ENCODE results near the gene ANKRD28.

The ANKRD28 gene

DNA sequence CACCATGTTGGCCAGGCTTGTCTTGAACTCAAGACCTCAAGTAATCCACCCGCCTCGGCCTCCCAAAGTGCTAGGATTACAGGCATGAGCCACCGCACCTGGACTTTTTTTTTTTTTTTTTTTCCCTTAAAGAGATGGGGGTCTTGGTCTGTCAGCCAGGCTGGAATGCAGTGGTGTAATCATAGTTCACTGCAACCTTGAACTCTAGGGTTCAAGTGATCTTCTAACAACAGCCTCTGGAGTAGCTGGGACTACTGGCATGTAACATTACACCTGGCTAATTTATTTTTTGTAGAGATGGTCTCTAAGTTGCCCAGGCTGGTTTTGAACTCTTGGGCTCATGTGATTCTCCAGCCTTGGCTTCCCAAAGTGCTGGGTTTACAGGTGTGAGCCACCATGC lies 81.6 kb downstream of the ANKRD28 start:
- FAIRE-seq = no peak

DNA sequence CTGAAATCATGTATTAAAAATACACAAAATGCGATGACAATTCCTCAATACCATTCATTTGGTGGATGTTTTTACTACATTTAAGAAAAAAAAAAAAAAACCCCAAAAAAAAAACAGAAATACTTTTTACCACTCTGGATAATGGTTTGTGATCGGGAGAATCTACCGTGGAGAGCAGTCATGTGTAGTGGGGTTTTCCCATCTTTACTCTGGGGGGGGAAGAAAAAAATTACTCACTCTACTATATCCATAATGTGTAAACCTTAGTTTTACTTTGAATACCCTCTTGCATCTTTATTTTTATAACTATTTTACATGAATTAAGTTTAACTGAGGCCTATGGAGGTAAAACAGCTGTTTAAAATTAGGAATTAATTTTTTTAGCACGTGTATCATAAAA lies 83.3 kb downstream of the ANKRD28 start:
- no peak for FAIRE-seq

DNA sequence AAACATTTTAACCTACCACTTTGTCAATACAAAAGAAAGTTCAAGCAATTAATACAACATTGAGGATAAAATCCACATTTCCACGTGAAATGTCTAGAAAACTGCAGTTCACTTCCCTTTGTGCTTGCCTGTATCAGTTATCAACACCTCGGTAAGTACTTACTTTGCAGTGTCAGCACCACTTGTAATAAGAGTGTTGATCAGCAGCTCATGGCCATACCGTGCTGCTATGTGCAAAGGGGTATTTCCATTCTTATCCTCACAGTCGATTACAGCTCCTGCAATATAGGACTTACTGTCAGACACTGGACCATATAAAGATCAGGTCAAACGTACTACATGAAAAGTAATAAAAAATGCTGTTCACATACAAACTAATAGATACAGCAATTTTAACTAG lies 84.4 kb downstream of the ANKRD28 start:
- no peak for FAIRE-seq

DNA sequence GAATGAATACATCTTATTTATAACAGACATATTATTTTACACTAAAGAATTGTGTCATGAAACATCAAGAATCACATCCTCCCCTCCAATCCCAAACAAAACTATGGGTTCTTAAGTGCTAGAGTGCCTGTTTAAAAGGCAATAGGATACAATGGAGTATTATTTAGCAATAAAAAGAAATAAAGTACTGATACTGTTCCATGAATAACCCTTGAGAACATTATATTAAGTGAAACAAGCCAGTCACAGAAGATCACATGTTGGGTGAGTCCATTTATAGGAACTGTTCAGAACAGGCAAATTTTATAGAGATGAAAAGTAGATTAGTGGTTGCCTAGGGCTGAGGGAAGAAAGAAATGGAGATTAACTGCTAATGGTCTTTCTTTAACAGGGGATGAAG lies 86.5 kb downstream of the ANKRD28 start:
- no peak for FAIRE-seq

DNA sequence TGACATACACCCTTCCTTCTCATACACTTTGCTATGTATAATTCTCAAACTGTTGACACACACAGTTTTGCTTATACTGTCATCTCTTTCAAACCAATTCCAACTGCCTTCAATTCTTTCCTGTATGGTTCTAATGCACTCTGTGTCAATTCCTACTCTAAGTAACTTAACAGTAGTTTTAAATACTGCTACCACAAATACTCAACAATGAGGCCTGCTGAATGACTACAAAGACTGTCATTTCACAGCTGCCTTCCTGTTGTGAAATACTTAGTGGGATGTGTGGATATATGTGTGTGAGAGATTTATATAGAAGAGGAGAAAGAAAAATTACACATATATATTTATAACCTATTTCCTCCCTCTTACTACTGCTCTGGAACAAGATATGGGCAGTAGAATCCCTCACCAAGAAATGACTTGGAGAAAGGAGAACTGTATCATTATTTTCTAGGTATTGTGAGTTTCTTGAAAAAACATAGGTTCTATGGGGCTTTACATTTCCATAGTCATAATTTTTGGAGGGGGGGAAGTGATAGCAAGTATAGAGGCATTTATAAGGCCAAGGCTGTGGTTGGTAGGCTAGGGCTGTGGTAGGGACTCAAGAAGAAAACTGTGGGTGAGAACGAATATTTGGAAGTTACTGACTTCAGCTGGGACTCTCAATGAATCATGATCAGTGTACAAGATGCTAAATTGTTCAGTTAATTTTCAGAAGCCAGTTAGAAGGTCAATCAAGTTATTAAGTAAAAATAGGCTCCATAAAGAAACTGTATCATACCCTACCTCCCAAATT lies 88.7 kb downstream of the ANKRD28 start:
- FAIRE-seq = no peak

DNA sequence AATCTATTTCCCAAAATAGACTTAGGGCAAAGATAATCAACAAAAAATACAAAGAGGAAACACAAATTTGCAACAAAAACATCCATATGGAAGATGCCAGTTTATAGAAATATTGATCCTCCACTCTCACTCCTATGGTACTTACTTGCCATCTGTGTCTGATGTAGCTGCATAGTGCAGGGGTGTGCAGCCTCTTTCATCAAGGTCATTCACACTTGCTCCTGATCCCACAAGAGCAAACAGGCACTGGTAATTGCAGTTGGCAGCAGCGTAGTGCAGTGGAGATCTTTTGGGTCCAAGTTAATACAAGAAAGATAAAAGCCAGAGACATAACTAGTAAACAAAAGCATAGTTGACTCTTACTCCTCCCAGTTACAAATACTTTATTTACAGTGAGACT lies 90.0 kb downstream of the ANKRD28 start:
- FAIRE-seq = no peak

DNA sequence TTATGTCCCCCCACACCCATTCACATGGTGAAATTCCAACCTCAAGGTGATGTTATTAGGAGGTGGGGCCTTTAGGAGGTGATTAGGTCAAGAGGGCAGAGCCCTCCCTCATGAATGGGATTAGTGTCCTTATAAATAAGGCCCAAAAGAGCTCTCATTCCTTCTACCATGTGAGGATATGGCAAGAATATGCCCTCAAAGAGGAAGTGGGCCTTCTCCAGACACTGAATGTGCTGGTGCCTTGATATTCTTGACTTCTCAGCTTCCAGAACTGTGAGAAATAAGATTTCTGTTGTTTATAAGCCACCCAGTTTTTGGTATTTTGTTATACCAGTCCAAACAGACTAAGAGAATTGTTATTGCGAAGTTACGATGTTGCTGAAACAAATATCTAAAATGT lies 94.4 kb downstream of the ANKRD28 start:
- FAIRE-seq = no peak

DNA sequence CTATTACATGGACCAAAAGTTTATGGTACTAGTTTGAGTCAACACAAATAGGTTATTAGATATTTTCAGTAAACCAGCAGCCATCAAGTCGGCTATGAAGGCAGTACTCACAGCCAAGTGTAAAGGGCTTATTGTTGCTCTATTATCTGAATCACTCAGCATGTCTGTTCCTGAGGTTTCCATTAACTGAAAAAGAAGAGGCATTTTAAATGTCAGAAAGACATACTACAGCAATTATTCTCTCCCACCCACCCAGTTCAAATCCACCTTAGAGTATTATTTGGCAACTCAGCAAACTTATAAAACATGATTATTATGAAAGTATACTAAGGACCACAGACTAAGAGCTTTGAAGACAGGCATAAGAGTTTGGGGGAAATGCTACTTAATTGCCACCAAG lies 103.2 kb downstream of the ANKRD28 start:
- no peak for FAIRE-seq

DNA sequence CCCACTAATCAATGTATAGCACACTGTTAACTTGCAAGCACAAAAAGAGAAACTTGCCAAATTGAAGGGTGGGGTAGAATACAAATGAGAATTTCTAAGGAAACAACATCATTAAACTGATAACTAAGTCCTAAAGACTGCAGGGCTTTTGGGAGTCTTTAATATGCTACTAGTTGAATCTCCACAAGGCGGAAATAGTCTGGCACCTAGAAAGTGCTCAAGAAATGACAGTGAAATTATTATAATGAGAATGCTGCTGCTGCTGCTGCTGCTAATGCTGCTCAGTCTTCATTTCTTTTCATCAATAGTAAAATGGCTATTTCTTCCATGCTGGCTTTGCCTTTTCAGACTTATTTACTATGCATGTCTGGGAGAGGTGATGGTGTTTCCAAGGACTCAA lies 104.4 kb downstream of the ANKRD28 start:
- FAIRE-seq = no peak

DNA sequence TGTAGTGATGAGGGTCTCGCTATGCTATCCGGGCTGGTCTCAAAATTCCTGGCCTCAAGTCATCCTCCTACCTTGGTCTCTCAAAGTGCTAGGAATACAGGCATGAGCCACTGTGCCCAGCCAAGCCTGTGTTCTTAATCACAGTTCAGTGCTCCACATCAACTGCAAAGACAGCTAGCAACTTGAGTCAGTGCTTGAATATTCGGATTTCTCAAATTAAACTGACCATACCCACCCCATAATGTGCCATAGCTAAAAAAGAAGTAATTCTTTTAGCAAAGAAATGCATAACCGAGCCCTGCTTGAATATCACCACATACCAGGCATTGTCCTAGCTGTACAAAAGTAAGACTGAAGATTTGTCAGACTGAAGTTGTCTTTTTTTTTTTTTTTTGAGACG lies 107.0 kb downstream of the ANKRD28 start:
- no peak for FAIRE-seq

DNA sequence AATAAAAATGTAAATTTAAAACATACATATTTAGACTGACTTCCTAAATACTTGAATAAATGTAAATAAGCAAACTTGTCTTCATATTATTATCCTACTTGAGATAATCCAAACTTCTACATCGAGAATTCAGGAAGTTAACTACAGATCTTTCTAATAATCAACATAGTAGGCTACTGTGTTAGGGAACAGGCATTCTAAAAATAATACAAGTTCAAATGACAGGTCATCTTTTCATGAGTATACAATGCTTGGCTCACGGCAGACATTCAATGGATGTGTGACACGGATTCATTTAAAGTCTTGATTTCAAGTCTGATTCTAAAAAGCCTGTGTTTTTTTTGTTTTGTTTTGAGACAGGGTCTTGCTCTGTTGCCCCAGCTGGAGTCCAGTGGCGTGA lies 107.5 kb downstream of the ANKRD28 start:
- no peak for FAIRE-seq

DNA sequence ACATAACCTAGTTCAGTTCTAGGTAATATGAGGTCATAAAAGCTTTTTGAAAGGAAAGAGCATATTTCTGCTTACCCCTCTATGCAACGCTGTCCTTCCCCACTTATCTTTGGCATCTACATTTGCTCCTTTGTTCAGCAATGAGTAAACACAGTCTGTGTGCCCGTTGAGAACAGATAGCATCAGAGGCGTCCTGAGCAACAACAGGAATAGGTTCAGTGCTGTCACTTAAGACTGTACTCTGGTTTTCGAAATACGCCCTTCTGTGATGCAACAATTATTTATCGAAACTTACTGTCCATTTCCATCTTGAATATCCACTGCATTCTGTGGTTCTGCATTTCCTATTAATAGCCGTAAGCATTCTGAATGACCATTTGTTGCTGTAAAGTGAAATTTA lies 111.9 kb downstream of the ANKRD28 start:
- no peak for FAIRE-seq

DNA sequence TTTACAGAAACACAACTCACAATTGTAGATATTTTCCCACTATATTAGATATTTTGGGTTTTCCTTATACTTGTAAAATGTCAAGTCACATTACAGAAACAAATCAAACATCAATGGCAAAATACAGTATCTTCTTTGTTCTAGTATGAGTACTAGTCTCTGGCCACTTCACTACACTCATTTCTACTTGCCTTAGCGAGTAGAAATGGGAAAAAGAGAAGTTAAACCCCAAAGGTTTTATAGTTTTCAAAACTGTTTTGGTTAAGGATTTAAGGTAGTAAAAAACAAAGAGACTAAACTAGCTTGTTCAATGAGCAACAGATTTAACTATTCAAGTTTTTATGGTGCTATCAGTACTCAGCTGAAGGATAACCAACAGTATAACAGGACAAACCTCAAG lies 114.5 kb downstream of the ANKRD28 start:
- FAIRE-seq = no peak

DNA sequence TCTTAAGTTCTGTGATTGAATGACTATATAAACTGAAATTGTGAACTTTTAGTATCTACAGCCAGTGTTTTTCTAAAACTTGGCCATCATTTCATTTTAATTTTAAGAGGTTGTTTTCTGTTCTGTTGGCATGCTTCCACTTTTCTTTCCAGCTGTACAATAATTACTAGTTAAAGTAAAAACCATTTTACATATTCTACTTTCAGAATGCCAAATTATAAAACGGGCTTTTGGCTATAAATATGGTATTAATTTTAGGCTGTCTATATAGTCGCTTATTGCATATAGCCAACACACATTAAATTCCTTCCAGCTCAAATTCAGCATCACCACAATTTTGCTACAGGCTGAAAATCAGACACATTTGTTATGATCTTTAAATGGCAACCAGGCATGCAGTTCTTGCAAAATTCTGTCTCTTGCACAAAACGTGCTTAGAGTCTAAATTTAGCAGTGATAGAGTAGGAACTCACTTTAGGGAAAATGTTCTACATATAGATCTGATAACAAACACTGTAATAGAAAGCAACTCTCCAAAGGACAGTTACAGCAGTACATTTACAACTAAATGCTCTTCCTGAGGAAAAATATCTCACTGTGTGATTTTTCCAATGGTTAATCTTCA lies 115.1 kb downstream of the ANKRD28 start:
- no peak for FAIRE-seq

DNA sequence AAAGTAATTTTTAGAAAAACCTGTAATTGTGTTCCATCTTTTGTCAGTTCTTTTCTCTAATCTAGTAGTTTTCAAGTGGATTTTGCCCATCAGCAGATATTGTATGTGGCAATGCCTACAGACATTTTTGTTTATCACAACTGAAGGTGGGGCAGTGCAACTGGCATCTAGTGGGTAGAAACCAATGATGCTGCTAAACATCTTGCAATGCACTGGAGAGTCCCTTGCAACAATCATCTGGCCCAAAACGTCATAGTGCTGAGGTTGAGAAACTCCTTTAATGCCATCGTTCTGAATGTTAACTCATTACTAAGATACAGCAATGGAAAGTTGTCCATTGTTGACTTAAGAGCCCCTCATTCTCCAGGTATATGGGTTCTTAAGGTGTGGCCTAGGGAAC lies 116.1 kb downstream of the ANKRD28 start:
- no peak for FAIRE-seq

DNA sequence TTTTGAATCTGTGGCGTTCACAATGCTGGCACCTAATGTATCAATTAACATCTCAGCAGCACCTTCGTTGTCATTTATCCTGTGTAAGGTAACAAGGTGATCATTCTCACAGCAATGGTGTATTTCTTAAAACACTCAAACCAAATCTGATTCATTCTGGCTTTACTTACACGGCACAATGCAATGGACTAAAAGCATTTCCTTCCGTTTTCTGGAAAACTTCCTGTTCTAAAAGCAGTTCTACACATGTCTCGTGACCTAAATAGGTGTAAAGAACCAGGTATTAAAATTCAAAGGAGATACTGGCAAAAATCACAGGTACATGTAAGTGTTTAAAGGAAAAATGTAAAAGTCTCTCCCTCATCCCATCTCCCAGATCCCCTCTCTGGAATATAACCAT lies 118.5 kb downstream of the ANKRD28 start:
- FAIRE-seq = no peak

DNA sequence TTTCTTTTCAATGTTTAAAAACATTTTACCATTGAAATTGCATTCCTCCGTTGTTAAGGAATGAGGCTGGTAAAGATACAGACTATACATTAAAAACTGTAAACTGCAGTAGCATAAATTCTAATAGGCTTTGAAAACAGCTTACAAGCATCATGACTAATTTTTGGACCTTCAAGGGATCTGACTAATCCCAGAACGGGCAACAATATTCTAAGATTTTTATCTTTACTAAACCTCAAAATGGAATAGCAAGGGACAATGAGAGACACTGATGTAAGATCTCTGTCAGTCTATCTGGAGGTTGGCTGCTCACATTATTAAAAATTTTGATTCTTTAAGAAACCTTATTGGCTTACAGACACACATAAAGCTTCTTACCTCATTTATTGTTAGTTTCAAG lies 121.5 kb downstream of the ANKRD28 start:
- no peak for FAIRE-seq

DNA sequence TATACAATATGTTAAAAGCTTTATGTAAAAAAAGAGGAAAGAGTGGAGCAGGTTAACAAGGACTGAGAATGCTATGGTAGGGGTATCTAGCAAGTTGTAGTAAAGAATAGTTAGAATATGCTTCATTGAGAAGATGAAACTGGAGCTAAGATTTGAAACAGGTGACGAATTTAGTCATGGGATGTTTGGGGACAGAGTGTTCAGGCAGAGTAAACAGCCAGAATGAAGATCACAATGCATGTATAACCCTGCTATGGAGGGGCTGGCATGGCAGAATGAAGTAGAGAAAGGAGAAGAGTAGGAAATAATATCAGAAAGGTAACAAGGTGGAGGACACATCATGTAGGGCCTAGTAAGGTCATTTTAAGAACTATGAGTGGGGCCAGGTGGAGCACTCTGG lies 124.2 kb downstream of the ANKRD28 start:
- no peak for FAIRE-seq

DNA sequence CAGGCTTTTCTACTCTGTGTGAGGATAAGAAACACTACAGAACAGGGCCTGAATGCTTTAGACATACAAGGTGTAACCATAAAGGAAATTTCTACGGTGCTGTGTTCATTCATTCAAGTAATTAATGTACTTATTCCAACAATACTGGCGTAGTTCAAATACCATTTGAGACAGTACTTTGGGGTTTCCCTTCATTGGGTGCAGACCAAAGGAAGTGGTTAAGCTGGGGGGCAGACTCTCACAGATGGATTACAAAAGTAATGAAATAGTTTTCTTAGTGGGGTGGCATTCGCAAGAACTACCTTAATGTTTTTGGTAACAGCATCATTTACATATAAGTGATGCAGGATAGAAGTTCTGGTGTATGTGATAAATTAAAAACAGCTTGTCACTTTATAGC lies 130.3 kb downstream of the ANKRD28 start:
- no peak for FAIRE-seq

DNA sequence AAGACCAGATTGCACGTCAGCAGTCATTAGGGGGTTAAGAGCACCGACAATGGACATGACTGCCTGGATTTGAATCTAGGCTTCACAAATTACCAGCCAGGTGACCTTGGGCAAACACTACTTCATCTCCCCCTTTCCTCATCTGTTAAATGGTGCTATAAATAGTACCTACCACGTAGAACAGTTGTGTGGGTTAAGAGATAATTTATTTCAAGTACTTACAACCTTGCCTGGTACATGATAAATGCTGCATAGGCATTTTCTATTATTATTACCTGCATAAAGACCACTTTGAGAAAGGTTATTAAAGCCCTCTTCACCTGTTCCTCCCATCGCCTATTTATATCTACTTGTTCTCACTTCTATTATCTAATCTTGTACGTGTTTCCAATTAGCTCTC lies 131.5 kb downstream of the ANKRD28 start:
- FAIRE-seq = no peak

DNA sequence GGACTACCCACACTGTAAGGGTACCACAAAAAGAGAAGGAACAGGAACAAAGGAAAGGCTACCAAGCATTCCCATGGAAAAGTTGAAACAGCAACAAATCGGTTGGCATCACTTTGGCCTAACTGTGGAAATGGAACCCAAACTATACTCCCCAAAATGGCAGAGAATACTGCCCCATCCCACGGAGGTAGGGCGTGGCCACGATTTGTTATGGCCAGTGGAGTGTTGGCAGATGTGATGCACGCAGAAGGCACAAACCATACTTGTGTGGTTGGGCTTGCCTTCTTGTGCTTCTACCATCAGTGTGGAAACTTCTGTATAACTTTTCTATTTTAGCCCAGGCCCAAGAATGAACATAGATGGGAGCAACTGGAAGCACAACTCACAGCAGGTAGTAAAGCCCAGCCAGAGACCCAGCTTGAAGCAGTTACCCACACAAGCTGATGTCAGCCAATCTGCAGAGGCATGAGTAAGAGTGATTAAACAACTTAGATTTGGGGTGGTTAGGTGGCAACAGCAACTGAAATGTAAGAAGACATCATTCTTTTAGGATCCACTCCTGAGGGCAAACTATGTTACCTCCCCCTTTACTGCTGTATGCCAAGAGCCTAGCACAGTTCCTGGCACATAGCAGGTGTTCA lies 132.1 kb downstream of the ANKRD28 start:
- no peak for FAIRE-seq

DNA sequence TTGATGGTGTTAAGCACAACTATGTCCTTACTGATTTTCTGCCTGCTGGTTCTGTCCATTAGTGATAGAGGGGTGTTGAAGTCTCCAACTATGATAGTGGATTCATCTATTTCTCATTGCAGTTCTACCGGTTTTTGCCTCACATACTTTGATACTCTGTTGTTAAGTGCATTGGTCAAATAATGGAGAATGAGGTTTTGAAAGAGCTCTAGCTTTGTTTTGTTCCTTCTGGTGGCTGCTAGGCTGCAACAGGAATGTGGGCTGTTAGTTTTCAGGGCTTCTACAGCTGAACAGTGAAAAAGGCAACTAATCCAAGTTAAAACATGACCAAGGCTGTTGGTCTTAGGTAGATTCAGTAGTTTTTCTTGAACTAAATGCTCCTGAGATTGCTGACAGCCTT lies 133.6 kb downstream of the ANKRD28 start:
- FAIRE-seq = no peak

DNA sequence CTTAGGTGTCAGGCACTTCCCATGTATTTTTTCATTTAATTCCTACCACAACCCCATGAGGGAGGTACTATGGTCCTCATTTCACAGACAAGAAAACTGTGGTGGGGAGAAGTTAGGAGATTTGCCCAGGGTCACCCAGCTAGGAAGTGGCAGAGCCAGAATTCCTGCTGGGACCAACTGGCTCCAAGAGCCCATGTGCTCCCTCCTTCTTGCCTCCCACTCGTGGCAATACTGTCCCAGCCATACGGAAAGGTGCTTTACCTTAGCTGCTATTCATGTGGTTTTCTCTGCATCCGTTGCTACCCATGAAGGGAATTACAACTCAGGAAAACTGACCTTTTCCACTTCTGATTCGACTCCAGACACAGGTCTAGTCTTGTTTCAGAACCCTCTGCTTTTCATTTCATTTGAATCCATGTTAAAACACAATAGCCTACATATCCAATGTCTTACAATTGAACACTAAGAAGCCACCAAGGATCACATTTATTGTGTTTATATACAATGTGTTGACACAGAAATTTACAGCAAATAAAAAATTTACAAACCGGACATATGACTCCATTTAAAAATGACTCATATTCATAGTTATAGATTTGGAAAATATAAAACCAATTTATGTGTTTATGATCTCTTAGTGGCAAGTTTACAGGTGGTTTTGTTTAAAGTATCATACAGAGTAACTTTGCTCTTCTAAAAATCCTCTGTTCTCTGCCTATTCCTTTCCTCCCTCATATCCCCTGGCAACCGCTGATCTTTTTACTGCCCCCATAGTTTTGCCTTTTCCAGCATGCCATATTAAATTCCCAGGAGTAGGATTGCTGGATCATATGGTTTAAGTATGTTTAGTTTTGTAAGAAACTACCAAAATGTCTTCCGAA lies 137.5 kb downstream of the ANKRD28 start:
- no peak for FAIRE-seq

All from colon (tissue), 2 donors.